ENCODE data around the gene LSM14B. TPM values are rescaled to one million over a fixed set of nuclear protein-coding genes. Genes with fewer than 3 reads are reported as not detected.
"Not testable (repeated sequence)": the region's sequence is repeated elsewhere in the genome, so short reads cannot be mapped to it uniquely, and the experiment has no call there.

LSM14B gene
- total RNA-seq, 1 donor from 2014 or later: 67.8 TPM

DNA sequence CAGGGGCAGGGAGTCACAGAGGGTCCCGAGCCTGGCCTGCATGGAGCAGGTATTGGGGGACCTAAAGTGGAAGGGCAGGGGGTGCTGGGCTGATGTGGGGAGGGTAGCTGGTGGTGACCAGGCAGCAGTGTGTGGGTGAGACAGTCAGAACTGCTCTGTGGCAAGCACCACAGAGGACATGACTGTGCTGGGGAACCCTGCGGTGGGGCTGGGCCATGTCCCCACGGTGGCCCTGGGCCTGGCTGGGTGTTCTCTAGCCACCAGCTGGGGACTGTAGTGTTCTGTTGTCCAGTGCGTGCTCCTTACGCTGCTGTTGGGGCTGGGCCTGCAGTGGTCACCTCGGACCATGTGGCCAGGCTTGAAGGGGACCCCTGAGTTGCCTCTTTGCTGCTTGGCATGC, 24.9 kb downstream of the LSM14B start:
- H3K27ac Mint-ChIP-seq (ENCODE audit: unreplicated experiment): no peak overlapping the region
- DNase-seq (ENCODE audit: extremely low spot score, unreplicated experiment): no peak
- H3K4me1 Mint-ChIP-seq (ENCODE audit: unreplicated experiment): peaks cover 39% of the 10 kb centered on the region
- no peak overlapping the region for H3K4me3 Mint-ChIP-seq (ENCODE audit: unreplicated experiment)
- no peaks in the 10 kb centered on the region for H3K36me3 Mint-ChIP-seq (ENCODE audit: unreplicated experiment)
- no peaks in the 10 kb centered on the region for H3K9me3 Mint-ChIP-seq (ENCODE audit: unreplicated experiment)
- TF ChIP-seq, protein P1, sequence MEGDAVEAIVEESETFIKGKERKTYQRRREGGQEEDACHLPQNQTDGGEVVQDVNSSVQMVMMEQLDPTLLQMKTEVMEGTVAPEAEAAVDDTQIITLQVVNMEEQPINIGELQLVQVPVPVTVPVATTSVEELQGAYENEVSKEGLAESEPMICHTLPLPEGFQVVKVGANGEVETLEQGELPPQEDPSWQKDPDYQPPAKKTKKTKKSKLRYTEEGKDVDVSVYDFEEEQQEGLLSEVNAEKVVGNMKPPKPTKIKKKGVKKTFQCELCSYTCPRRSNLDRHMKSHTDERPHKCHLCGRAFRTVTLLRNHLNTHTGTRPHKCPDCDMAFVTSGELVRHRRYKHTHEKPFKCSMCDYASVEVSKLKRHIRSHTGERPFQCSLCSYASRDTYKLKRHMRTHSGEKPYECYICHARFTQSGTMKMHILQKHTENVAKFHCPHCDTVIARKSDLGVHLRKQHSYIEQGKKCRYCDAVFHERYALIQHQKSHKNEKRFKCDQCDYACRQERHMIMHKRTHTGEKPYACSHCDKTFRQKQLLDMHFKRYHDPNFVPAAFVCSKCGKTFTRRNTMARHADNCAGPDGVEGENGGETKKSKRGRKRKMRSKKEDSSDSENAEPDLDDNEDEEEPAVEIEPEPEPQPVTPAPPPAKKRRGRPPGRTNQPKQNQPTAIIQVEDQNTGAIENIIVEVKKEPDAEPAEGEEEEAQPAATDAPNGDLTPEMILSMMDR (IDR thresholded peaks at IDR 0.05): no peak
- no peaks in the 10 kb centered on the region for H3K27me3 Mint-ChIP-seq (ENCODE audit: unreplicated experiment)

DNA sequence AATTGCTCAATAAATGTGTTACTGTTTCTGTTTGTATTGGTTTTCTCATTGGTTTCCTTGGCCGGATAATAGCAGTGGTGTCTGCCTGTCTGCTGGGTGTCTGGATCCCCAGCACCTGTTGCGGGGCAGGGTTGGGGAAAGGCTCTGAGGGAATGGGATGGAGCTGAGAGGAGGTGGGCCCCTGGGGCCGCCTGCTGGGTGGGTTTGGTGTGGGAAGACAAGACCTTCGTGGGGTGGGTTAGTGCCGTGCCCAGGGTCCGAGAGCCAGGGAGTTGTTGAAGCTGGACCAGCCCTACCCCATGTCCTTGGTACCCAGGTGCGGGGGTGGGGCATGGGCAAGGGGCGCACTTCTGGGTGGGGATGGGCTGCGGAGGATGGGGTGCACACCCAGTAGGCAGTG, 25.3 kb downstream of the LSM14B start:
- no peak overlapping the region for H3K27ac Mint-ChIP-seq (ENCODE audit: unreplicated experiment)
- H3K4me3 Mint-ChIP-seq (ENCODE audit: unreplicated experiment): no peak overlapping the region
- no peak for DNase-seq (ENCODE audit: extremely low spot score, unreplicated experiment)
- no peaks in the 10 kb centered on the region for H3K9me3 Mint-ChIP-seq (ENCODE audit: unreplicated experiment)
- peaks cover under 1% of the 10 kb centered on the region for H3K36me3 Mint-ChIP-seq (ENCODE audit: unreplicated experiment)
- TF ChIP-seq, protein P1 (IDR thresholded peaks at IDR 0.05): no peak
- no peaks in the 10 kb centered on the region for H3K27me3 Mint-ChIP-seq (ENCODE audit: unreplicated experiment)
- peaks cover 36% of the 10 kb centered on the region for H3K4me1 Mint-ChIP-seq (ENCODE audit: unreplicated experiment)

DNA sequence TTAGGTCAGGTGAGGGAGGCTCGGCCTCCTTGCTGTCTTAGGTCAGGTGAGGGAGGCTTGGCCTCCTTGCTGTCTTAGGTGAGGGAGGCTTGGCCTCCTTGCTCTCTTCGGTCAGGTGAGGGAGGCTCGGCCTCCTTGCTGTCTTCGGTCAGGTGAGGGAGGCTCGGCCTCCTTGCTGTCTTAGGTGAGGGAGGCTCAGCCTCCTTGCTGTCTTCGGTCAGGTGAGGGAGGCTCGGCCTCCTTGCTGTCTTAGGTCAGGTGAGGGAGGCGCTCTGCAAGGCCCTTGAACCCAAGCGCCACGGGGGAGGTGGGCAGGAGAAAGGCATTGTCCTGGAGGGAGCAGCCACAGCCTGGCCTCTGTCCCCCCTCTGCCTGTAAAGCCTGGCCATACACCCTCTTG, 26.1 kb downstream of the LSM14B start:
- H3K4me1 Mint-ChIP-seq (ENCODE audit: unreplicated experiment): peaks cover 36% of the 10 kb centered on the region

DNA sequence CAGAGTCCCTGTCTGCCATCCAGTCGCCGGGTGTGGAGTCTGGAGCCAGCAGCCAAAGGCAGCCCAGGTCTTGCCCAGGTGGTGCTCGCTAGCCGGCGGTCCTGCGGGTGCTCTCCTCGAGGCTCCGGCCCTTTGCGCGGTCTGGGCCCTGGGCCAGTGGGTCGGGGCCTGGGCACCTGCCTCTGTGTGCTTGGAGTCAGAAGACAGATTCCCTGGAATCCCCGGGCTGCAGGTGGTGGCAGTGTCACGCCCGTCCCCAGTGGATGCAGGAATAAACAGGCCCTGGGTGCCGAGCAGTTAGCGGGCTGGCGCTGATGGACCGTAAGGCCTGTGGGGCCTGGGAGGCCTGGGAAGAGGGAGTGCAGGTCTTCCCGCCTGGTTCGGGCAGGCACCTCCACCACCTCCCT, 26.6 kb downstream of the LSM14B start:
- Mint-ChIP-seq H3K9me3 (ENCODE audit: unreplicated experiment) (no peaks in the 10 kb centered on the region), H3K27ac (ENCODE audit: unreplicated experiment) (no peak overlapping the region), H3K4me3 (ENCODE audit: unreplicated experiment) (no peak overlapping the region), H3K27me3 (ENCODE audit: unreplicated experiment) (no peaks in the 10 kb centered on the region), H3K36me3 (ENCODE audit: unreplicated experiment) (peaks cover 11% of the 10 kb centered on the region), H3K4me1 (ENCODE audit: unreplicated experiment) (peaks cover 36% of the 10 kb centered on the region)
- no peak for DNase-seq (ENCODE audit: extremely low spot score, unreplicated experiment)
- TF ChIP-seq, protein P1 (IDR thresholded peaks at IDR 0.05): no peak

More for the DNA sequence above, 26.1 kb downstream of the LSM14B start:
- DNase-seq (ENCODE audit: extremely low spot score, unreplicated experiment); H3K27me3 Mint-ChIP-seq (ENCODE audit: unreplicated experiment); H3K36me3 Mint-ChIP-seq (ENCODE audit: unreplicated experiment); H3K4me3 Mint-ChIP-seq (ENCODE audit: unreplicated experiment); H3K27ac Mint-ChIP-seq (ENCODE audit: unreplicated experiment); H3K9me3 Mint-ChIP-seq (ENCODE audit: unreplicated experiment): not testable (repeated sequence)

DNA sequence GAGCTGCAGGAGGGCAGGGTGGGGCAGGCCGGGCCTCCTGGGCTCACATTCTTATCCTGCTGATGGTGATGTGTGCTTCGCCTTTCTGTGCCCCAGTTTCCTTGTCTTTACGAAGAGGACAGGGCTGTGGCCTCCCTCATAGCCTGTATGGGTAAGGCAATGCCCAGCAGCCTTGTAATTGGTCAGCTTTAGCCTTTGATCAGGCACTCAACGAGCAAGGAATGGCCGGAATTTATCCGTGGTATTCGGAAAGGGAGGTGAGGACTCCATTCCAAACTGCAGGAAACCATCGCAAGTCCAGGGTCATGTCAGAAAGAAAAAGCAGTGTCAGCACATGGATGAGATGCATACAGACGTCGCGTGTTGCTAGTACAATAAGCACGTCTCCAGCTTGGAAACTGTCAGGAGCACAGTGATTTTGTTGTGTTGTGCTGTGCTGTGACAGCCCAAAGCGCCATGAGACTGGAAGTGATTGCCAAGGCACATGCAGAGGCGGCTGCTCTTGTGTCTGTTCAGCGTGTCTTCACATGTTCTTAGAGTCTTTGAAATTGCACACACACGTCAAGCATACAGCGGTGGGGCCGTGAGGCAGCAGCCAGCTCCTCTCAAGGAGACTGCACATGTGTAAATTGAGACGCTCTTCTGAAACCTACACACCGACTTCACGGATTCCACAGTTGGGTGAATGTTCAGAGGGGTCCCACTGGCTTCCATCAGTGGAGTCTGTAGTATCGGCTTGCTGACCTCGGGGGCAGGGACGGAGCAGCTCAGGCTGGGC, 27.4 kb downstream of the LSM14B start:
- Mint-ChIP-seq H3K27ac (ENCODE audit: unreplicated experiment) (no peak overlapping the region), H3K4me3 (ENCODE audit: unreplicated experiment) (no peak overlapping the region), H3K27me3 (ENCODE audit: unreplicated experiment) (no peaks in the 10 kb centered on the region), H3K4me1 (ENCODE audit: unreplicated experiment) (peaks cover 32% of the 10 kb centered on the region), H3K9me3 (ENCODE audit: unreplicated experiment) (no peaks in the 10 kb centered on the region), H3K36me3 (ENCODE audit: unreplicated experiment) (peaks cover 13% of the 10 kb centered on the region)
- TF ChIP-seq, protein P1 (IDR thresholded peaks at IDR 0.05): no peak
- DNase-seq (ENCODE audit: extremely low spot score, unreplicated experiment): no peak
